Measurements from ENCODE around the gene LHFPL2. TPM values are rescaled to one million over a fixed set of nuclear protein-coding genes. Genes with fewer than 3 reads are reported as not detected.

LHFPL2 gene
- total RNA-seq, 2 donors from 2014 or later = 13.7 to 40.4 TPM

DNA sequence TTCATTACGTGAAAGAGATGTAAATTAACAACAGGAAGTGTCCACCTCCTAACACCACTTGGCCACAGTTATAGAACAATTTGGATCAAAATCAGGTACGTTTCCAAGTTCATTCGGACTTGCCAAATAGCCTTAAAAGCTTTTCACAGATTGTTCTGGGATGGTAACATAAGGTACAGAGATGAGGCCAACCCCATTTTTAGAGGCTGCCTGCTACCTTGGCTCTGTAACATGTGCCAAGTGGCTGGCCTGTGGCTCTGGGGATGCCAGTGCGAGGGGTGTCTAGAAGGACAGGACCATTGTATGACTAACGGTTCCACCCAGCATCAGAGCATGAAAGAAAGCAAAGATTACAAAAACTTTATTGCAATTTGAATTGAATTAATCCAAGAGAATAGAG lies 91.0 kb downstream of the LHFPL2 start:
- no peak overlapping the region for H3K4me3 ChIP-seq
- 56% methylated on average over 5 of the region's 5 CpGs for WGBS
- intact Hi-C loops (cut with DNase I) = no loop called here
- no peaks in the 10 kb centered on the region for H3K4me1 ChIP-seq (replicated peaks)
- H3K27ac ChIP-seq = no peak overlapping the region
- H3K36me3 ChIP-seq = no peaks in the 10 kb centered on the region
- no peaks in the 10 kb centered on the region for H3K27me3 ChIP-seq (replicated peaks; ENCODE audit: insufficient read depth)
- DNase-seq (ENCODE audit: low spot score) = no peak
- no peaks in the 10 kb centered on the region for H3K9me3 ChIP-seq
- TF ChIP-seq, protein P1, sequence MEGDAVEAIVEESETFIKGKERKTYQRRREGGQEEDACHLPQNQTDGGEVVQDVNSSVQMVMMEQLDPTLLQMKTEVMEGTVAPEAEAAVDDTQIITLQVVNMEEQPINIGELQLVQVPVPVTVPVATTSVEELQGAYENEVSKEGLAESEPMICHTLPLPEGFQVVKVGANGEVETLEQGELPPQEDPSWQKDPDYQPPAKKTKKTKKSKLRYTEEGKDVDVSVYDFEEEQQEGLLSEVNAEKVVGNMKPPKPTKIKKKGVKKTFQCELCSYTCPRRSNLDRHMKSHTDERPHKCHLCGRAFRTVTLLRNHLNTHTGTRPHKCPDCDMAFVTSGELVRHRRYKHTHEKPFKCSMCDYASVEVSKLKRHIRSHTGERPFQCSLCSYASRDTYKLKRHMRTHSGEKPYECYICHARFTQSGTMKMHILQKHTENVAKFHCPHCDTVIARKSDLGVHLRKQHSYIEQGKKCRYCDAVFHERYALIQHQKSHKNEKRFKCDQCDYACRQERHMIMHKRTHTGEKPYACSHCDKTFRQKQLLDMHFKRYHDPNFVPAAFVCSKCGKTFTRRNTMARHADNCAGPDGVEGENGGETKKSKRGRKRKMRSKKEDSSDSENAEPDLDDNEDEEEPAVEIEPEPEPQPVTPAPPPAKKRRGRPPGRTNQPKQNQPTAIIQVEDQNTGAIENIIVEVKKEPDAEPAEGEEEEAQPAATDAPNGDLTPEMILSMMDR (IDR thresholded peaks at IDR 0.05) = no peak

DNA sequence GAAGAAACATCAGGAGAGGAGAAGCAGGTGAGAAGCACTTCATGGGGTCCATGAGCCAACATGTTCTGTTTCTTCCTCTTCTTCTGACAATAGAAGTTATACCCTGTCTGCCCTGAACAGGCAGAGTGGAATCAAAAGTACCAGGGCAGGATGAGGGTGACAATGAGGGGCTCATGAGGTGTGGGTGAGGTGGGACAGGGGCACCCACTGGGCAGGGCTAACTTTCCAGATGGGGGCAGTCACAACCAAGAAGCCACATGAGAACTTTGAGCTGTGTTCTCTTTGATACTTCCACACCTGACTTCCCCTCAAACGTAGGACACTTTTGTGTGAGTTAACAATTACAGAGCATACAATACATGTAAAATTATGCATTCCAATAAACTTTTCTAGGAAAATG lies 92.7 kb downstream of the LHFPL2 start:
- no peaks in the 10 kb centered on the region for H3K9me3 ChIP-seq
- no peaks in the 10 kb centered on the region for H3K27me3 ChIP-seq (replicated peaks; ENCODE audit: insufficient read depth)
- intact Hi-C loops (cut with DNase I) = no loop called here
- no peak overlapping the region for H3K27ac ChIP-seq
- TF ChIP-seq POLR2A (IDR thresholded peaks at IDR 0.05) (no peak), POLR2AphosphoS5 (IDR thresholded peaks at IDR 0.05) (no peak)
- TF ChIP-seq, protein P1 (IDR thresholded peaks at IDR 0.05) = no peak
- H3K4me1 ChIP-seq (replicated peaks) = no peaks in the 10 kb centered on the region
- 57% methylated on average over 1 of the region's 1 CpG for WGBS
- DNase-seq (ENCODE audit: low spot score) = no peak
- H3K4me3 ChIP-seq = no peak overlapping the region
- no peaks in the 10 kb centered on the region for H3K36me3 ChIP-seq

DNA sequence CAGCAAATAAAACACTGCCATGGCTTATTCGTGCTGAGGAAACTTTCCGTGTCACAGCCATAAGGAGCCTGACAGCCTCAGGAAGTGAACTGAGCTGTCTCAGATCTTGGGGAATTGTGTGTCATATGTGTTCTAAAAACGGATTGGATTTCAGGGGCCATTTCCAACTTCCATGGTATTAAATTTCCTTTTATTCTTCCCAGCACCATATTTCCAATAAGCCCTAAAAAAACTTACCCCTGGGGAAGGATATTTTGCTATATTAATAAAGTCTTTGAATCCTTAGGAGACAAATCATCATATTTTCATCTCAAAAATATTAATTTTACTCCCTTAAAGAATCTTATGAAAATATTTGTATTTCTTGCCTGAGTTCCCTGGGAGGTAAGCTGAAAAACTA lies 93.9 kb downstream of the LHFPL2 start:
- 73% methylated on average over 3 of the region's 3 CpGs for WGBS
- no peak overlapping the region for H3K4me3 ChIP-seq
- intact Hi-C loops (cut with DNase I) = no loop called here
- H3K27ac ChIP-seq = no peak overlapping the region
- no peaks in the 10 kb centered on the region for H3K27me3 ChIP-seq (replicated peaks; ENCODE audit: insufficient read depth)
- no peak for DNase-seq (ENCODE audit: low spot score)
- no peaks in the 10 kb centered on the region for H3K36me3 ChIP-seq
- TF ChIP-seq POLR2A (IDR thresholded peaks at IDR 0.05) (no peak), POLR2AphosphoS5 (IDR thresholded peaks at IDR 0.05) (no peak)
- TF ChIP-seq, protein P1 (IDR thresholded peaks at IDR 0.05) = no peak
- H3K9me3 ChIP-seq = no peaks in the 10 kb centered on the region
- no peaks in the 10 kb centered on the region for H3K4me1 ChIP-seq (replicated peaks)

DNA sequence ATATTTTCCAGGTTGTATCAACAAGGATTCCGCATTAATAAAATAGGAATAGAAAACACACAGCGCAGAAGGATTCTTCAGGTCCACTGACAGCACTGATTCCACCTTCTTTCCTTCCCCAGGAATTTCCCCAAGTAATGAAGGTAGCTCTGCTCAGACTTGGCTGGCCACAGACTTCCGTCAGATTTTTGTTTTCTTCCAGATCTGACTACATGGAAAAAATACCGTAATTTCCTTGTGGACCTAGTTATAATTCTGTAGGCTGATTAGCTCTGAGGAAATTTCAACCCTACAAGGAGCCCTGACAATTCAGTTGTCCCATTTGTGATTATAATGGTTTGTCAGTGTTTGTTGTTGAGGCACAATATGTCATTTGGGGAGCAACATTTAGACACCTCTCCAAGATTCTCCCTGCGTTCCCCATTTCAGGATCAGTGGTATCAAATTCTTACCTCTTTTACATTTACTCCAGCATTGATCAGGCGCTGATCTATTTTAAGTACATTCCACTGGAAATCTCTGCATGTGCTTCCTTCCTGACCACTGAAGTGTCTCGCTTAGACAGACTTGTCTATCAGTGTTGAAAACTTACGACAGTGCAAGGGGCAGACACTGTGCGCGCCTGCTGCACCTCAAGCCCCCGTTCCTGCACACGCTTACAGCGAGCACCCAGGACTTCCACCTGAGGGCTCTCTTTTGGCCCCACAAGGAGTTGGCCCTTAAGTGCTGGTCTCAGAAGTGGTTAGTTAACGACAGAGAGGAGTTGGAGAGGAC lies 94.8 kb downstream of the LHFPL2 start:
- no peaks in the 10 kb centered on the region for H3K4me1 ChIP-seq (replicated peaks)
- no peak overlapping the region for H3K27ac ChIP-seq
- 93% methylated on average over 14 of the region's 14 CpGs for WGBS
- intact Hi-C loops (cut with DNase I) = no loop called here
- H3K9me3 ChIP-seq = no peaks in the 10 kb centered on the region
- H3K36me3 ChIP-seq = no peaks in the 10 kb centered on the region
- H3K4me3 ChIP-seq = no peak overlapping the region
- no peak for DNase-seq (ENCODE audit: low spot score)
- H3K27me3 ChIP-seq (replicated peaks; ENCODE audit: insufficient read depth) = no peaks in the 10 kb centered on the region
- no peak for TF ChIP-seq POLR2A (IDR thresholded peaks at IDR 0.05)
- TF ChIP-seq, protein P1 (IDR thresholded peaks at IDR 0.05) = no peak
- TF ChIP-seq POLR2AphosphoS5 (IDR thresholded peaks at IDR 0.05) = no peak

DNA sequence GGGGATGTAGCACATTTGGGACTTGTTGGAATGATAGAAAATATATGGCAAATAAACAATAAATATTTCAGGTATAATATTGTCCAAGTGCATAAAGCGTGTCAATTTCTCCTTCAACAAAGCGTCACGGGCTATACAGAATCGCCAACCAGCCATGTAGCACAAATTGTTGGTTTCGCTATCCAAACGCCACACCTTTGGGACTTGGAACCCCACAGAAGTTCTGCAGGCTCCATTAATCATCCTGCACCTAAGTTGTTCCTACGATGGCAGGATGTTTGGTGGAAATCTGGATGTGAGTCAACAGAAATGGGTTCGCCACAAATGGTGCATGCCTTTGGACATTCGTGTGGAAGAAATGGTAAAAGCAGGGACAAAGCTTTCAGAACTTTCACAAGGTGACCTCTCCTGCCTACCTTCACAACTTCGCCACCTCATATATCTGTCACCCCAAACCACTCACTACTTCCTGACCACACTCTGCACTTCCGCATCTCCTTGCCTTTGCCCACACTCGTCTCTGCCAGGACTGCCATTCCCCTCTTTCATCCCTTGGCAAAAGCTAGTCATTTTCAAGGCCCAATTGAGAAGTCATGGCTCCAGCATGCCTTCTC lies 95.7 kb downstream of the LHFPL2 start:
- no peaks in the 10 kb centered on the region for H3K4me1 ChIP-seq (replicated peaks)
- DNase-seq (ENCODE audit: low spot score) = no peak
- H3K27me3 ChIP-seq (replicated peaks; ENCODE audit: insufficient read depth) = no peaks in the 10 kb centered on the region
- intact Hi-C loops (cut with DNase I) = no loop called here
- no peaks in the 10 kb centered on the region for H3K9me3 ChIP-seq
- 93% methylated on average over 12 of the region's 12 CpGs for WGBS
- TF ChIP-seq POLR2AphosphoS5 (IDR thresholded peaks at IDR 0.05) (no peak), POLR2A (IDR thresholded peaks at IDR 0.05) (no peak)
- TF ChIP-seq, protein P1 (IDR thresholded peaks at IDR 0.05) = no peak
- H3K36me3 ChIP-seq = no peaks in the 10 kb centered on the region
- no peak overlapping the region for H3K27ac ChIP-seq
- H3K4me3 ChIP-seq = no peak overlapping the region

Data from prostate gland (tissue), 2 donors.